NCI-H82 treated with DMSO at 0.1 percent for 48 hours (cell line): ENCODE data around the gene UTP15.
A peak's percentile ranks its signal among the peaks of the same experiment; 100 is the strongest.

ENCODE experiments used
- DNase-seq: peaks from one replicate; lab custom pipeline; 2025; ENCODE audit not compliant: unreplicated experiment; lab: John Stamatoyannopoulos, UW

The UTP15 gene

DNA sequence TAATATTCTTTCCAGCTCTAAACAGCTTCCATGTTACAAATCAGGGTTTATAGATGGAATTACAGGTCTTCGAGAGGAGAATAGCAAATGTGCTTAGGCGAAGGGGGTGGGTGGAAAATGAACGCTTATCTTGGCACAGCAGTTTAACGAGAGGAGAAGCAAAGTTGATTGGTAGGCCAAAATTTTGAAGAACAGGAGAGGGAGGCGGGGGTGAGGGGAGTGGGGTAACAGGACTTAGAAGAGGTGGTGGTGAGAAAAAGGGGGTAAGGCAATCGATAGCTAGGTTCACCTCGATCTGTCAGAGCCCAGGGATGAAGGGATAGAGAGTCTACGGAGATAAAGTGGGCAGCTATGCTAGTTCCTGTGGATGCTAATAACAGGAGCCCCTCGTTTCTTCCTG is 868 bp upstream of the UTP15 start:
- no peak for DNase-seq

DNA sequence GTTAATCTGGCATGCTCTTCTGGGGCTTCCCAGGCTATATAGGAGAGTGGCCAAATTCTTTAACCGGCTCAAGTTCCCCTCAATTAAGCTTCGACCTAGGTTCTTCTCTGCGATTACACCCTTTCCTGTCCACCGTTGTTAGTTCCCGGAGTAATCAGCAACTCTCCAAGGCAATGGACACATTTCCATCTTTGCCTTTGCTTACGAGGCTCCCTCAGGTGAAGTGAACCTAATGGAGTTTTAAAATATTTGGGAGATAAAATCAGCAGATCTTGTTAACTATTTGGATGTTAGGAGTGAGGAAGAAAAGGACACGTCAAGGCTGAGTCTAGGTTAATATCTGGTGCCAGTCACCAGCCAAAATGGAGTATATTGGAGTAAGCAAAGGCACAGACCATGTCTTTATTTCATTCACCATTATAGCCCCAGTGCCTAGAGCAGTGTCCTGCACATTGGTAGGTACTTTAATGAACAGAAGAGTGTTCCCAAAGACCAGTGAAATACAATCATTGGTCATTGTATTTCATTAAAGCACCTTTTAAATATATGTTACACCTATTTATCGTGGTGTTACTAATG is 515 bp downstream of the UTP15 start:
- DNase-seq: no peak

DNA sequence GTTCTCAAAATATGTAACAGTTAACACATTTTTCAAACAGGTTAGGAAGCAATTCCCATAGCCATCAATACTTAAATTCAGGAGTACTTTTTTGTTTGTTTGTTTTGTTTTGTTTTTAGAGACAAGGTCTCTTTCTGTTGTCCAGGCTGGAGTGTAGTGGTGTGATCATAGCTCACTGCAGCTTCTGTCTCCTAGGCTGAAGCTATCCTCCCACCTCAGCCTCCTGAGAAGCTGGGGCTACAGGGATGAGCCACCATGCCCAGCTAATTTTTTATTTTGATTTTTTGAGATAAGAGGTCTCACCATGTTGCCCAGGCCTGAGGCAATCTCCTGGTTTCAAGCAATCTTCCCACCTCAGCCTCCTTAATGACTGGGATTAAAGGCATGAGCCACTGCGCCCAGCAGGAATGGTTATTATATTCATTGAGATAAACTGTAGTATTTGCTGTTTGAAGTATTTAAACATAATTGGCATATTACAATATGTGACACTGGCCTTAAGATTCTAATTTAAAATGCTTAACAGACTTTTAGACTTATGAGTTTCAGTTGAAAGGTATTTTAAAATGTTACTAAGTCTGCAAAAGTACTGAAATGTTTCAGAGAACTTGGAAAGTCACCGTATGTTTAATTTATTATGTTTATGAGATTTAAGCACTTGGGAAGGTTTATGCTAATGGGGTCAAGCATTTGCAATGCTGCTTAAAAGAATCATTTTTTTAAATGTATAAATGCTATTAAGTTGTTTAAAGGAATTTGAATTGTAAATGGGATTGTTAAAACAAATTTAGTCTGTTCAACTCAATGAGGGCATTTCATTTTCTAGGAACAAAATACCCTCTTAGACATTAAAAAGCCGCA is 17.0 kb downstream of the UTP15 start:
- DNase-seq: no peak

- DNase-seq: no peak
Measured at GRCh38 chr5:73587923-73588322, 22.4 kb downstream of the UTP15 start.

GRCh38 chr5:73591102-73591695 is 25.7 kb downstream of the UTP15 start:
- peak; percentile 27 for DNase-seq

DNA sequence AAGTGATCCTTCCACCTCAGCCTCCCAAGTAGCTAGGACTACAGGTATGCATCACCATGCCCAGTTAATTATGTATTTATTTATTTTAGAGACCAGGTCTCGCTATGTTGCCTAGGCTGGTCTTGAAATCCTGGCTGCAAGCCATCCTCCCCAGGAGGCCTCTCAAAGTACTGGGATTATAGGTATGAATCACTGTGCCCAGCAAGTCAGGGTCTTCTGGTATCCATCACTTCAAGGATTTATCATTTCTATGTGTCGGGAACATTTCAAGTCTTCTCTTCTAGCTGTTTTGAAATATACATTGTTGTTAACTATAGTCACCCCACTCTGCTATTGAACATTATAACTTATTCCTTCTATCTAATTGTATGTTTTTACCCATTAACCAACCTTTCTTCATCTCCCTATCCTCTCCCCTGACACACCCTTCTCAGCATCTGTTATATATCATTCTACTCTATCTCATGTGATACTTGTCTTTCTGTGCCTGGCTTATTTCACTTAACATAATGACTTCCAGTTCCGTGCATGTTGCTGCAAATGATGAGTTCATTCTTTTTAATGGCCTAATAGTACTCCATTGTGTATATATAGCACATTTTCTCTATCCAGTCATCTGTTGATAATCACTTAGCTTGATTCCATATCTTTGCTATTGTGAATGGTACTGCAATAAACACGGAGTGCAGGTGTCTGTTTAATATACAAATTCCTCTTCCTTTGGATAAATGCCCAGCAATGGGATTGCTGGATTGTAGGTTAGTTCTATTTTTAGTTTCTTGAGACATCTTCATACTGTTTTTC is 26.4 kb downstream of the UTP15 start:
- no peak for DNase-seq

GRCh38 chr5:73592551-73592950 is 27.0 kb downstream of the UTP15 start:
- no peak for DNase-seq

DNA sequence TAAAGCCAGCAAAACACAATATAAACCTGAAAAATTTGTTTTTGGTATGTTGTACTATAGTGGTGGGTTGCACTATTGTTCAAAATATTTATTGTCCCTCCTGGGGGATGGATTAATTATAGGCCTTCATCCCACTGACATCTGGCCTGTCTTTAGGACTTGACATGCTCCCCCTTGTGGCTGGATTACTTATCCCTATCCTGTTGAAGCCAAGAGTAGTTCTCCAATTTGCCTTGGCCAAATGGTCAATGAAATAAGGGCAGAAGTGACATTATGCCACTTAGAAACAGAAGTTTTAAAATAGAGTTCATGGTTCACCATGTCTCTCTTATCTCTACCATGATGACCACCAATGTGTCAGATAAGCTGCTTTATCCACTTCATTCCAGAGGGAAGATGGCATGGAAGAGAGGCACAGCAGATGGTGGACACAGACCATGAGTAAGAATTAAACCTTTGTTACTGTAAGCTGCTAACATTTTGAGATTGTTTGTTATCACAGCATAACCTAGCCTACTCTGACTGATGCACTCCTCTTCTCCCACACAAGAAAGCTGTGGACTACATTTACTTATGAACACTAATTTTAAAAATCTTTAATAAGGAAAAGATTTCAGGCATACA is 31.3 kb downstream of the UTP15 start:
- peak; percentile 21 for DNase-seq

GRCh38 chr5:73599380-73599779 is 33.8 kb downstream of the UTP15 start:
- DNase-seq: no peak

GRCh38 chr5:73603998-73604397 is 38.5 kb downstream of the UTP15 start:
- DNase-seq: no peak

DNA sequence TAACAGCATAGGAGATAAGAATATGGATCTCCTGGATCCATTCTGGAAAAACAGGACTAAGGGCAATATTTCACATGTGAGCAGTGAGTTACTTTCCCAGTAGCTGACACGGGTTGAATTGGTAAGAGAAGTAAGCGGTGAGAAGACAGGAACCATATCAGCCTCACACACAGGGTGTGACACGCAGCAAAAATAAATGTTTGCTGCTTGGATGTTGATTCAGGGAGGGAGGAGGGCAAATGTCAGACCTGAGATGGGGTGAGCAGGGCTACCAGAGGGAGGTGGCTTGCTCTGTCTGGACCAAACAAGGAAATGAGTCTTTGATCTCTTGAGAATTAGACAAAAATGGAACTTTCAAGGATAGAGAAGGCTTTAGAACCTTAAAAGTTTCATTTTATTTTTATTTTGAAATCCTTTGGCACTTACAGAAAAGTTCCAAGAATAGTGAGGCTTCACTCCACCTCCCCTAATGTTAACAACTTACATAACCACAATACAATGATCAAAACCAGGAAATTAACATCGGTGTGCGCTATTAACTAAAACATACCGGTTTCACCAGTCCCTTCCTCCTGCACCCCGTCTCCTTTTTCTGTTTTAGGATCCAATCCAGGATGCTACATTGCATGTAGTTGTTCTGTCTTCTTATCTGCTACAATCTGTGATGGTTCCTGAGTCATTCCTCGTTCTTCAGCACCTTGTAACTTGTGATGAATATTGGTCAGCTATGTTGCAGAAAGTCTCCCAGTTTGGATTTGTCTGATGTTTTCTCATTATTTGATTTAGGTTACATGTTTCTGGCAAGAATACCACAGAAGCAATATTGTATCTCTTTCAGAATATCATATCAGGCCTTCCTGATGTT is 39.9 kb downstream of the UTP15 start:
- DNase-seq: no peak

GRCh38 chr5:73606206-73606753 is 40.7 kb downstream of the UTP15 start:
- DNase-seq: no peak

DNA sequence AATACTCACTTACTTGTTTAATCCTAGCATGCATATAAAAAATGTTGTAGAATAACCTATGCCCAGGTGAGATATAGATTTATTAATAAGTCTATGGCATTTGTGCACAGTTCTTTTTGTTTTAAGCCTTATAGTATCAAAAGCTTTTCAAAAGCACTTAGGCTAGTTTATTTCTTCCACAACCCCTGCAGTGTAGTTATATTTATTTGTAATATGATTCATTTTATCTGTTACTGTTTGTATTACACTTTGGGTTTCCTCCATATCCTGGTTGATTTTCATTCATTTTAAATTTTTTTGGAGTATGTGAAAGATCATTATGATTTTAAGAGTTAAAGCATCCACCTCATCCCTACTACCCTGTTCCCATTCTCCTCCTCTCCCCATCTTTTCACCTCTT is 41.7 kb downstream of the UTP15 start:
- DNase-seq: no peak

GRCh38 chr5:73612799-73613198 is 47.3 kb downstream of the UTP15 start:
- DNase-seq: no peak

DNA sequence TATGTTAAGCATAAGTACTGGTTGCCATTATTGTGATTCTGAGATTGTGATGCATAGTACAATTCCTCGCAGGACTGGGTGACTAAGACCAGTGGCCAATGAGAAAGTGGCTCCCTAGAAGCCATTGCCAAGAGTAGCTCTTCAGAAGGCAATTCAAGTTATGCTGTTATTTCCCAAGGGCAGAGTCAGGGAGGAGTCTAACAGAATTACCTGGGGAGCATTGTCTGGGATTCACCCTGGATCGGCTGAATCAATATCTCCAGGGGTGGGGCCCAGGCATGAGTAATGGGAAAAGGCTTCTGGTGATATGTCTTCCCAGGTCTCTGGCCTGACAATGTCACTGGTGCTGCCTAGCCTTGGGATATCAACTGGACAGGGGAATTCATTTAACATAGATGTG is 49.5 kb downstream of the UTP15 start:
- DNase-seq: no peak

DNA sequence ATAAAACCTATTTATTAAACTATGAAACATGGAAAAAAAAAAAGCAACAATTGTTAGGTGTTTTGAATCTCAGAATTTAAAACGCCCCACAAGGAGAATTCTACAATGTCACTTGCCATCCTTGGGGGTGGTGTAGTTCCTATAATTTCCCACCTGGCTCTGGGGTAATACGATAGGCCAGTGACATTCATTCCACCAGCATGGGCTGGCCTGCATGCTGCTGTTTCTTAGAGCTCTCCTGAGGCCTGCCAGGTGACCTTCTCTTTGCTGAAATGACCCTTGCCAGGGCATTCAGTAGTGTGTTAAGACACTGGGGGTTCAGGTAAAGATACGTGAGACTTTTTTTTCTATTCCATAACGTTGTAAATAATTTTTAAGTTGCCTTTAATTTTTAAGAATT is 50.4 kb downstream of the UTP15 start:
- no peak for DNase-seq

- DNase-seq: no peak
Measured at GRCh38 chr5:73617510-73618279, 52.2 kb downstream of the UTP15 start.

DNA sequence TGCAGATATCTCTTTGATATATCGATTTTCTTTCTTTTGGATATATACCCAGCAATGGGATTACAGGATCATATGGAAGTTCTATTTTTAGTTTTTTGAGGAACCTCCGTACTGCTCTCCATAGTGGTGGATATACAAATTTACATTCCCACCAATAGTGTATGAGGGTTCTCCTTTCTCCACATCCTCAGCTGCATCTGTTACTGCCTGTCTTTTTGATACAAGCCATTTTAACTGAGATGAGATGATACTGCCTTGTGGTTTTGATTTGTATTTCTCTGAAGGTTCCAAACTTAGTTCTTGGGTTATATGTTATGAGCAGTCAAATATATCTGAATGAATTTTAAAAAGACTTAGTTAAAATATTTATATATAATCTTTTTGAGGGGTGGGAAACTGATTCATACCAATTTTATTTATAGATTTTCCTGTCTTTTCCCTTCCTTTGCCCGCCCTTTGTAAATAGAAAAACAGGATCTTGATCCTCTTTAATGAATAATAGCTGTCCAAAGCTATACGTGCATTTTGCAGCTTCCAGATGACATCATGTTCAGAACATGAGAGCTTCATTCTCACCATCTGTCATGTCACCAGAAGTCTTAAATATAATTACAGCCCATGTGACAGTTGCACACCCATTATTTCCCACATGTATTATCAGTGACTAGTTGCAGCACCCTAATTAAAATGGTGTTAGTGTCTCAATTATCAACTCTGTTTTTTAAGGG is 54.2 kb downstream of the UTP15 start:
- peak; percentile 42 for DNase-seq

GRCh38 chr5:73620334-73620687 is 54.8 kb downstream of the UTP15 start:
- DNase-seq: no peak
